Measurements from ENCODE around the gene ASB18.

ASB18 gene

GRCh38 chr2:236205867-236206645 lies 58.1 kb downstream of the ASB18 start:
- peaks cover under 1% of the 10 kb centered on the region for H3K27me3 ChIP-seq
- H3K9me3 ChIP-seq = no peaks in the 10 kb centered on the region
- DNase-seq = no peak
- no peak for TF ChIP-seq CTCF (IDR thresholded peaks at IDR 0.05; ENCODE audit: low read depth, low read length)
- H3K36me3 ChIP-seq = no peaks in the 10 kb centered on the region
- no peak overlapping the region for H3K4me3 ChIP-seq (ENCODE audit: low read depth, low read length)
- H3K4me1 ChIP-seq = no peaks in the 10 kb centered on the region

DNA sequence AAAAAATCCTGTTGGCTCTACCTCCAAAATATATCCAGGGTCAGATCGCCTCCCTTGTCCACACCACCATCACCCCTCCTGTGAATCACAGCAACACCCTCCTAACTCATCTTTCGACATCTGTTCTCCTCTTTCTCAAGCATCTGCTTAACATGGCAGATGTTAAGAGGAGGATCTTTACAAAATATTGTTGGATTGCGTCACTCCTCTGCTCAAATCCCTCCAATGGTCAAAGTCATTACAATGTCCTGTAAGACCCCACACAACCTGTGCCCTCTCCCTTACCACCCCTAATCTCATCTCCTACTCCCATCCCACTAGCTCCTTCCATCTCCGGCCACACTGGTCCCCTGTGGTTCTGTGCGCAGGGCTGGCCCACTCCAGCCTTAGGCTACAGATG lies 59.3 kb downstream of the ASB18 start:
- Histone ChIP-seq H3K9me3 (no peaks in the 10 kb centered on the region), H3K36me3 (no peaks in the 10 kb centered on the region), H3K27me3 (peaks cover 8% of the 10 kb centered on the region), H3K4me1 (no peaks in the 10 kb centered on the region), H3K4me3 (ENCODE audit: low read depth, low read length) (no peak overlapping the region)
- no peak for TF ChIP-seq CTCF (IDR thresholded peaks at IDR 0.05; ENCODE audit: low read depth, low read length)
- DNase-seq = no peak

DNA sequence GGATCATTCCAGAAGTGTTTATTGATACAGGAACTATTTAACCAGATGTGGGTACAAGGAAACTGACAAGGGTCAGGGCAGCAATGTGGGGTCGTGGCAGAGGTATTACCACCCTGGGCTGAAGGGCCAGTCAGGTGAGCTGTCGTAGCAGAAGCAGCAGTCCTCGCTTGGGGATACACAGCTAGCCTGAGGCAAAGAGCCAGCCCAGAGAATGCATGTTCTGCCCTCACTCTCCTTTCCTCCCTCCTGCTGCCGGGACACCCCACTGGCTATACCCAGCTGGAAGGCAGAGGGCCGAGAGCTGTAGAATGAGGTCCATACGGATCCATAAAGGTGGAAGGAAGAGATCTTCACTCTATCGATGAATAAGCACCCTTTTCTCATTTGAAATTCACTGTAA lies 63.8 kb downstream of the ASB18 start:
- Histone ChIP-seq H3K4me3 (ENCODE audit: low read depth, low read length) (no peak overlapping the region), H3K27me3 (peaks cover 14% of the 10 kb centered on the region), H3K36me3 (no peaks in the 10 kb centered on the region), H3K4me1 (no peaks in the 10 kb centered on the region), H3K9me3 (no peaks in the 10 kb centered on the region)
- no peak for DNase-seq
- no peak for TF ChIP-seq CTCF (IDR thresholded peaks at IDR 0.05; ENCODE audit: low read depth, low read length)

DNA sequence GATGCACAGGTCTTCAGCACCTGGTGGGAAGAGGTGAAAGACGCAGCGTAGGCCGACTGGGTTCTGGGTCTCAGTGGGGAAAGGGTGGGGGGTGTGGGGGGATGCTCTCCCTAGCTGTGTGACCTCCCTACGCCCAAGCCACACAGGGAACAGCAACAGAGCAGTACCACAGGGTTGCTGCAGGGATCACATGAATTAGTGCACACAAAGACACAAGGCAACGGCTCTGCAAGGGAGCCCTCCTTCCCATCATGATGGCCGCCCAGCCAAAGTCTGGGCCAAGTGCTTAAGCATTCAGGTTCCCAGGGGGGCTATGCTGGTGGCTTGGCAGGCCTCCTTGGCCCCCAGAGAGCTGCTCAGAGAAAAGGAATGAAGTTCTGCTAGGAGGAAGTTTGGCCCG lies 67.8 kb downstream of the ASB18 start:
- no peak overlapping the region for H3K4me3 ChIP-seq (ENCODE audit: low read depth, low read length)
- H3K9me3 ChIP-seq = no peaks in the 10 kb centered on the region
- H3K4me1 ChIP-seq = no peaks in the 10 kb centered on the region
- no peak for TF ChIP-seq CTCF (IDR thresholded peaks at IDR 0.05; ENCODE audit: low read depth, low read length)
- DNase-seq = no peak
- H3K27me3 ChIP-seq = peaks cover 14% of the 10 kb centered on the region
- H3K36me3 ChIP-seq = no peaks in the 10 kb centered on the region

DNA sequence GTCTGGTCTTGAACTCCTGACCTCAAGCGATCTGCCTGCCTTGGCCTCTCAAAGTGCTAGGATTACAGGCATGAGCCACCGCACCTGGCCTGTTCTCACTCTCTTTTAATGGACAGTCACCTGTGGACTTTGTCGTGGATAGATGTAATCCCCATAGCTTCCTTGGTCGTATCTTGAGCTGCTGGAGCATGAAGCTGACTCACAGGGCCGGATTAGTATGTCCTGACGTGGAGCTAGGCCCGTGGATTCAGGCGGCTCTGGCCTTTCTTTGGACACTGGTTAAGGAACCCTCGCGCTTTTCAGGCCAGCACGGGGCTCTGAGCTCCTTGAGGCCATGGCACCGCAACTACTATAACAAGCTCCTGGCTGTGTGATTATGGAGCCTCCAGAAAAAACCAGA lies 68.5 kb downstream of the ASB18 start:
- DNase-seq = no peak
- no peak overlapping the region for H3K4me3 ChIP-seq (ENCODE audit: low read depth, low read length)
- no peaks in the 10 kb centered on the region for H3K9me3 ChIP-seq
- peaks cover 10% of the 10 kb centered on the region for H3K27me3 ChIP-seq
- no peaks in the 10 kb centered on the region for H3K4me1 ChIP-seq
- TF ChIP-seq CTCF (IDR thresholded peaks at IDR 0.05; ENCODE audit: low read depth, low read length) = no peak
- H3K36me3 ChIP-seq = no peaks in the 10 kb centered on the region

- H3K4me3 ChIP-seq (ENCODE audit: low read depth, low read length) = no peak overlapping the region
- TF ChIP-seq CTCF (IDR thresholded peaks at IDR 0.05; ENCODE audit: low read depth, low read length) = no peak
- H3K27me3 ChIP-seq = peaks cover 6% of the 10 kb centered on the region
- DNase-seq = no peak
- no peaks in the 10 kb centered on the region for H3K9me3 ChIP-seq
- no peaks in the 10 kb centered on the region for H3K36me3 ChIP-seq
- no peaks in the 10 kb centered on the region for H3K4me1 ChIP-seq
These were observed 69.4 kb downstream of the ASB18 start for GRCh38 chr2:236194786-236195185.
